CD4-positive, alpha-beta T cell treated with Interferon alpha-2 for 1 hour (primary cell): ENCODE measurements around the gene DPH7.
"Not testable (repeated sequence)": the region's sequence is repeated elsewhere in the genome, so short reads cannot be mapped to it uniquely, and the experiment has no call there.

Source experiments
- DNase-seq, 2 donors: peaks; one replicate each; pipeline ENCODE4 v3.0.0-alpha.2; 2020 to 2022

DPH7 gene

DNA sequence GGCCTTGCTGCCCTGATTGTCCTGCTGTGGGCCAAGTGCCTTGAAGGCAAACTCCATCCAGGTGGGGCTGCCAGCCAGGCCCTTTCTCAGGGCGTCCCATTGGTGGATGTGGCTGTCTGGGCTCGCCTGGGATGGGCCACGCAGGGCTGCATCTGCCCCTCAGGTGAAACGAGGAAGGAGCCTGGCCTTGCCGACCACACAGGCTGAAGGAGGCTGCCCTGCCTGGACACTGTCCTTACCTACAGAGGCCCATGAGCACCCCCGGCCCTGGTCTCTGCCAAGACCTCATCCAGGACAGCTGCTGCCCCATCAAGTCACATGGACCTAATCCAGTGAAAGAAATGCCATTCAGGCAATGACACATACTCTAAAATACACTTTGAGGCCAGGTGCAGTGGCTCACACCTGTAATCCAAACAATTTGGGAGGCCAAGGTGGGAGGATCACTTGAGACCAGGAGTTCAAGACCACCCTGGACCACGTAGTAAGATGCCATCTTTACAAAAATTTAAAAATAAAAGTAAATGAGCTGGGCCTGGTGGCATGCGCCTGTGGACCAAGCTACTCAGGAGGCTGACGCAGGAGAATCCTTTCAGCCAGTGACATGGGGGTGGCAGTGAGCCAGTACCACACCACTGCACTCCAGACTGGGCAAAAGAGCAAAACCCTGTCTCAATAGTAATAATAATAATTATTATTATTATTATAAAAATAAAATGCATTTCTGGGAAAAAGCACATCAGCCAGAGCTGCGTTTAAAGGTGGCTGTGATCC lies 62.4 kb downstream of the DPH7 start:
- DNase-seq = no peak

DNA sequence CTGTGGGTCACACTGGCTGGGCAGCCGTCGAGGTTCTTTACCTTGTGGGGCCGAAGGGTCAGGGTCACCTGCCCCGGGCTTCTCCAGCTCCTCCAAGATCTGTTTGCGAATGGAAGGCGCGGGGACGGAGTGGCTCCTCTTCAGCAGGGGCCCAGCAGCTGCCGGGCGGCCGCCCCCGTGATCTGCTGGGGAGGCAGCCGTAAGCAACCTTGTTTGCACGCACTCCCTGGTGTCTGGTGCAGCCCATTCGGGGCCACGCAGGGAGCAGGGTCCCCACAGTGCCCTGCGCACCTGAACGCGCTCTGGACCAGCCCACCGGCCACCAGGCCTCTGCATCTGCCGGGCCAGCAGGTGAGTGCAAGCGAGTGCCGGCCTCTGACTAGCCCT lies 63.4 kb downstream of the DPH7 start:
- DNase-seq = no peak

DNA sequence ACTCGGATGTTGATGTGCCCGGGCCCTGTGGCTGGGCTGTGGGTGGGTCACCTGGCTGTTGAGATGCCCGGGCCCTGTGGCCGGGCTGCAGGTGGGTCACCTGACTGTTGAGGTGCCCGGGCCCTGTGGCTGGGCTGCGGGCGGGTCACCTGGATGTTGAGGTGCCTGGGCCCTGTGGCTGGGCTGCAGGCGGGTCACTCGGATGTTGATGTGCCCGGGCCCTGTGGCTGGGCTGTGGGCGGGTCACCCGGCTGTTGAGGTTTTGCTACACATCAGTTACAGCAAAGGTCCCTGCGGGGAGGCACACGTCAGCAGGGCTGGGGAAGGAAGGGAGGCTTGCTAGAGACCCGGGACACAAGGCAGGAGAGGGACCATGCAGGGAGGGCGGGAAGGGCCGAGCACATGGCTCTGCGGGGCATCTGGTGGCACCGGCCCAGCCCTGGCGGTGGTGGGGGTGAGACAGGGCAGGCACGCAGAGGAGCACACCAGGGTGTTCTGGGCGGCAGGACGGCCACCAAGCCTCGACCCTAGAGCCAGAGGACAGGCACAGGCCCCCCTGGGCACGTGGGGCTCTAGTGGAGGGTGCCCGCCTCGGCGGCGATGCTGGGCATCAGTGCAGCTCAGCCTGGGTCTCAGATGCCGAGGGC lies 63.9 kb downstream of the DPH7 start:
- DNase-seq = no peak

DNA sequence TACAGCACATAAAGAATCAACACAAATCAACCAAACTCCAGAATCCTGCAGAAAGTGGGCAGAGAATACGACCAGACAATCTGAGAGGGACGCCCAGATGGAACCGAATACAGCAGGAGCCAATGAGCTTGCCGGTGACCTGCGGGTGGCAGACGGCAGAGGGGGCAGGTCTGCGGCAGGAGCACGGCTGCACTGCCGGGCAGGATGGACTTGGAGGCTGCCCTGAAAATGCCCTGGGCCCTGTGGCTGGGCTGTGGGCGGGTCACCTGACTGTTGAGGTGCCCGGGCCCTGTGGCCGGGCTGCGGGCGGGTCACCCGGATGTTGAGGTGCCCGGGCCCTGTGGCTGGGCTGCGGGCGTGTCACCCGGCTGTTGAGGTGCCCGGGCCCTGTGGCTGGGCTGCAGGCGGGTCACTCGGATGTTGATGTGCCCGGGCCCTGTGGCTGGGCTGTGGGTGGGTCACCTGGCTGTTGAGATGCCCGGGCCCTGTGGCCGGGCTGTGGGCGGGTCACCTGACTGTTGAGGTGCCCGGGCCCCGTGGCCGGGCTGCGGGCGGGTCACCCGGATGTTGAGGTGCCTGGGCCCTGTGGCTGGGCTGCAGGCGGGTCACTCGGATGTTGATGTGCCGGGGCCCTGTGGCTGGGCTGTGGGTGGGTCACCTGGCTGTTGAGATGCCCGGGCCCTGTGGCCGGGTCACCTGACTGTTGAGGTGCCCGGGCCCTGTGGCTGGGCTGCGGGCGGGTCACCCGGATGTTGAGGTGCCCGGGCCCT lies 64.7 kb downstream of the DPH7 start:
- DNase-seq = not testable (repeated sequence)

DNA sequence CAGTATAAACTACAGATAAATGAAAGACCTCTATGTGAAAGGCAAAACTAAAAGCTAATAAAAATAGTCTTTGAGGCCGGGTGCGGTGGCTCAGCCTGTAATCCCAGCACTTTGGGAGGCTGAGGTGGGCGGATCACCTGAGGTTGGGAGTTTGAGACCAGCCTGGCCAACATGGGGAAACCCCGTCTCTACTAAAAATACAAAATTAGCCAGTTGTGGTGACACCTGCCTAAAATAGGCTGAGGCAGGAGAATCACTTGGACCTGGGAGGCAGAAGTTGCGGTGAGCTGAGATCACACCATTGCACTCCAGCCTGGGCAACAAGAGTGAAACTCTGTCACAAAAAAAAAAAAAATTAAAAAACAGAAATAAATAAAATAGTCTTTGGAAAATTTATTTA lies 65.6 kb downstream of the DPH7 start:
- DNase-seq = not testable (repeated sequence)

DNA sequence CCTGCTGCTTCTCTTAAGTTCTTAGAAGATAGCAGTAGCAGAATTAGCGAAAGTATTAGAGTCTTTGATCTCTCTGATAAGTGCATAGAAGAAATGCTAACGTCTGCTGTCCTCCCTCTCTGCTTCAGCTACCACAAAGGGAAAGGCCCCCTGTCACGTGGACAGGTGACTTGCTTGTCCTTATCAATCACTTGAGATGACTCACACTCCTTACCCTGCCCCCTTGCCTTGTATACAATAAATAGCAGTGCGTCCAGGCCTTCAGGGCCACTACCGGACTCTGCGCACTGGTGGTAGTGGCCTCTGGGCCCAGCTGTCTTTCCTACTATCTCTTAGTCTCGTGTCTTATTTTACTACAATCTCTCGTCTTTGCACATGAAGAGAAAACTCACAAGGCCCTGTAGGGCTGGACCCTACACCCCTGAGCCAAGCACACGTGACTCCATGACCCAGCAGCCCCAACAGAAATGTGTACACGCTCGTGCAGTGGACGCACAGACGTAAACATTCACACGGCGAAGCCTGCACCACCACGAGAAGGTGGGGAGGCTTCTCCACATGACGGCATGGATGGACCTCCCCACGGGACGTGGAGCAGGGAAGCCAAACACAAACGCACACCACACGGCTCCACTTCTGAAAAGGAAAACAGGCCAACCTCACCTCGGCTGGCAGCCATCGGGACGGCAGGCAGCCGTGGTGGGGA lies 66.8 kb downstream of the DPH7 start:
- DNase-seq = no peak

DNA sequence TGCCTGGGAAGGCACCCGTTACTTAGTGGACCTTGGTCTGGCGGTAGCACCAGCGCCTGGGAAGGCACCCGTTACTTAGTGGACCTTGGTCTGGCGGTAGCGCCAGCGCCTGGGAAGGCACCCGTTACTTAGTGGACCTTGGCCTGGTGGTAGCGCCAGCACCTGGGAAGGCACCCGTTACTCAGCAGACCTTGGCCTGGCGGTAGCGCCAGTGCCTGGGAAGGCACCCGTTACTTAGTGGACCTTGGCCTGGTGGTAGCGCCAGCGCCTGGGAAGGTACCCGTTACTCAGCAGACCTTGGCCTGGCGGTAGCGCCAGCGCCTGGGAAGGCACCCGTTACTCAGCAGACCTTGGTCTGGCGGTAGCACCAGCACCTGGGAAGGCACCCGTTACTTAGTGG lies 67.6 kb downstream of the DPH7 start:
- not testable (repeated sequence) for DNase-seq

DNA sequence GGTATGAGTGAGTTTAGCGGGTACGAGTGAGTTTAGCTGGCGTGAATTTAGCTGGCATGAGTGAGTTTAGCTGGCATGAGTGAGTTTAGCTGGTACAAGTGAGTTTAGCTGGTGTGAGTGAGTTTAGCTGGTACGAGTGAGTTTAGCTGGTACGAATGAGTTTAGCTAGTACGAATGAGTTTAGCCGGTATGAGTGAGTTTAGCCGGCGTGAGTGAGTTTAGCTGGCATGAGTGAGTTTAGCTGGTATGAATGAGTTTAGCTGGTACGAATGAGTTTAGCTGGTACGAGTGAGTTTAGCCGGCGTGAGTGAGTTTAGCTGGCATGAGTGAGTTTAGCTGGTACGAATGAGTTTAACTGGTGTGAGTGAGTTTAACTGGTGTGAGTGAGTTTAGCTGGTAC lies 69.5 kb downstream of the DPH7 start:
- no peak for DNase-seq

DNA sequence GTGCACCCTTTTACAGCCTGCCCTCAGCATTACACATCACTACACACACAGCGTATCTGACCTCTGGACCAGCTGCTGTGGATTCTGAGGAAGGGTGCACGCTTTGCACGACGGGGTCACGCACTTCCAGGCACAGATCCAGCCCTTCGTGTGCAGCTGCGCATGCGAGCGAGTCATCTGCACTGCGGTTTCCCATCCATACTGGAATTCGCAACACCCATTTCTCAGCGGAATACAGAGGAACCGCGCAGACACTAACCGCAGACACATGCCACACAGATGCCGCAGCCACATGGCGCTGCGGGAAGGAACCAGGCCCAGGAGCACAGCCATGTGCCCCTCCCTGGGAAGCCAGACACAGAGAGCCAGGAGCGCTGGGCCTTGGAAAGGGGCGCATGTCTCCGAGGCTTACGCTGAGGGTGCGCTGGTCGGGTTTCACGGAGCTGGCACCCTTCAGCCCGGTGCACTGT lies 72.0 kb downstream of the DPH7 start:
- DNase-seq = no peak

DNA sequence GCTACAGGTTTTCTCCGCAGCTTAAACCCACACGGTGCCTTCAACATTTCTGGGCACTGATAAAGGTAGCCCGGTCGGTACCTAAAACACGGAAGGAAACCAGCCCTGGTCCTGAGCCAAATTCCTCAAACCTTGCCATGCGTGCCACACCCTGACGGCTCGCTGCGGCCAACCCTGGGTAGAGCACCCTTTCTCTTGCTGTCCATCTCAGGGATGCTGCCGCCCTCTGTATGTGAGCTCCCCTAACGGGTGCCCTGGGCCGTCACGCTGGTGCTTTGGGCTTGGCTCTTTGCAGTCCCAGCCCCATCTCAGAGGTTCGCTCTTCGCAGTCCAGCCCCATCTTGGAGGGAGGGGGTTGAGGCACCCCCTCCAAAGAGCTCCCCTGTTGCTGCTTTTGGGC lies 72.5 kb downstream of the DPH7 start:
- DNase-seq = no peak

DNA sequence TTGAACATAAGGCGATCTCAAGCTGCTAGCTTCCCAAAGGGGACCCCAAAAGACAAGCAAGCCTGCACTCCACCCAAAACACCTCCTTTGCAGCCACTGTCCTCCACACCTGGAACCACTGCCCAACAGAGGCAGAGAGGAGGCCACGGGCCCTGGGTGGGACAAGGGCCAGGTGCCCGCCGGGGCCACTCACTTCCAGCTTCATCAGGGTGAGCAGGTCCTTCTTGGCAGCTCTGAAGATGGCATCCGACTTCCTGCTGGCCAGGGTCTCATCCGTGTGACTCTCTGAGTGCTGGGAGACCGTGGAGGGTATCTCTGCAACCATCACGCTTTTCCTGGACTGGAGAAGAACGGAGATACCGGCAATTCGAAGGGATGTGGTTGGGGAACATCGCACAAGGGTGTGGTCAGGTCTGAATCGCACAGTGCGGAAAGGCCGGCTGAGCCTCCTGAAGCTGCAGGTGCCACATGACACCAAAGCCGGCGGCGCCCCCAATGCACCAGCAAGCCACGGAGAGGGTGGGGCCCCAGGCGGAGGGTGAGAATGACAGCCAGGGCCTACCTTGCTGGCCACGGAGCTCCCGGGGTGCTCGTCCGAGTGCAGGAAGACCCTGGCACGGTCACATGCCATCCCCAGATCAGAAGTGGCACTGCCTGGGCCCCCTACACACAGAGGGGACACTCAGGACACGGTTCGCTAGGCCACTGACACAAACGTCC lies 73.1 kb downstream of the DPH7 start:
- DNase-seq = no peak
